ENCODE results near the gene PTPRN2. TPM values are rescaled to one million over a fixed set of nuclear protein-coding genes. Genes with fewer than 3 reads are reported as not detected.

PTPRN2 gene
- total and polyA plus RNA-seq, 2 of the 8 experiments (the other 6 are each of a cell fraction or from before 2014, with no cell fraction given): 2.6 to 4.5 TPM

DNA sequence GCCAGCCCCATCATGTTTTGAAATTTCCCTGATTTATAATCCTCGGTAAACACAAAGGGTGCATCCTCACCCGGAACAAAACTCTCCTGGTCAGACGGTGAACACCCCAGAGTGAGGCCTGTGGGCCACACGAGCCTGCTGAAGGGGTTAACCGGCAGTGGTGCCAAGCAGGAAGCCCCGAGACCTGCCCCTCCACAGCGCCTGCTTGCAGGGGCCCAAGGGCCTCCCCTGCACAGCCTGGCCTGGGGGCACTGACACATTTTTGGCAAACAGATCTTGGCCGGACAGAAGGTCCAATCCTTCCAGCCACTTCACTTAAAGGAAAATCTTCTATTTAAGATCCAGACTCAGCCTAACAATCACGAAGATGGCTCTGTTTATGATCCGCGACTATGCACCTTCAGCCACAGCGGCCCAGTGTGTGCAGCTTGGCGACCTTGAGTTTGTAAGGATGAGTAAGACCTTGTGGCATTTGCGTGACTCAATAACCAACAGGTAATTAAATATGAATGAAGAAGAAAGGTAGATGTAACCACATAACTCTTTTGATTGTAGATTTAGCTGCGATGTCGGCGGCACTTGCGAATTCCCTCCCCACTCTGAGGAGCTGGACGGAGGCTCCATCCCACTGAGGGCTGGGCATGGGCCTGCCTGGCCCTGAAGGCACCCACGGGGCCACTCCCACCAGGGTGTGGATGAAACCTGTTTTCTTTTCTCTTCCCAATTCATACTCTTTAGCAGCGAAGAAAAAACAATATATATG is 922.6 kb downstream of the PTPRN2 start:
- Histone ChIP-seq H3K23me2 (ENCODE audit: low read depth, low read length) (no peaks in the 10 kb centered on the region), H3K4me3 (ENCODE audit: extremely low read depth in 1 of 4, insufficient read depth in 2 of 4, low read depth in 3 of 4, low read length in 4 of 4) (no peak overlapping the region), H2AK5ac (ENCODE audit: low read depth, low read length) (no peak overlapping the region), H2BK120ac (replicated peaks; ENCODE audit: low read depth, low read length) (no peak overlapping the region), H2BK12ac (ENCODE audit: low read depth, low read length) (no peak overlapping the region), H3K9ac (replicated peaks in 1 of 4; ENCODE audit: extremely low read depth in 1 of 4, low read depth in 3 of 4, low read length in 3 of 4) (no peak overlapping the region), H3K36me3 (ENCODE audit: control insufficient read depth in 2 of 4, insufficient read depth in 4 of 4, low read length in 3 of 4) (no peaks in the 10 kb centered on the region), H3K79me2 (ENCODE audit: control insufficient read depth in 1 of 2, insufficient read depth in 2 of 2, low read length in 2 of 2) (no peaks in the 10 kb centered on the region), H3K27me3 (replicated peaks in 1 of 4; ENCODE audit: control insufficient read depth in 3 of 4, extremely low read depth in 1 of 4, insufficient read depth in 3 of 4, low read length in 3 of 4) (no peaks in the 10 kb centered on the region), H3K4me2 (ENCODE audit: insufficient read depth in 1 of 2, low read depth in 2 of 2, low read length in 2 of 2) (no peak overlapping the region), H3K79me1 (ENCODE audit: low read depth, low read length) (no peaks in the 10 kb centered on the region), H2AFZ (ENCODE audit: low read length) (no peak overlapping the region), H3K56ac (replicated peaks; ENCODE audit: insufficient read length, low read depth, low read length) (no peak overlapping the region), H3K18ac (ENCODE audit: extremely low read depth, low read length) (no peak overlapping the region), H4K8ac (ENCODE audit: extremely low read depth, insufficient read depth, low read length) (no peak overlapping the region), H3K4ac (replicated peaks; ENCODE audit: insufficient read length, low read depth, low read length) (no peak overlapping the region), H2BK15ac (ENCODE audit: low read length) (no peak overlapping the region), H4K20me1 (replicated peaks in 1 of 2; ENCODE audit: control insufficient read depth in 1 of 2, insufficient read depth in 2 of 2, low read length in 2 of 2) (peaks cover 0 to 2% of the 10 kb centered on the region in 2 experiments), H3K4me1 (replicated peaks in 1 of 4; ENCODE audit: control insufficient read depth in 3 of 4, insufficient read depth in 4 of 4, low read length in 3 of 4) (peaks cover 0 to 4% (median 2%) of the 10 kb centered on the region in 4 experiments; a peak in 2 of 7 replicates), H3K27ac (ENCODE audit: low read depth, low read length) (no peak overlapping the region), H3K9me3 (ENCODE audit: insufficient read depth in 2 of 2, low read depth in 1 of 2, low read length in 1 of 2) (no peaks in the 10 kb centered on the region), H4K91ac (replicated peaks; ENCODE audit: insufficient read length, low read length) (no peak overlapping the region), H2BK20ac (ENCODE audit: low read length) (no peak overlapping the region), H2BK5ac (ENCODE audit: low read depth, low read length) (no peak overlapping the region), H4K5ac (ENCODE audit: insufficient read length, low read depth, low read length) (no peak overlapping the region), H3K14ac (ENCODE audit: insufficient read length) (no peak overlapping the region), H3K23ac (ENCODE audit: insufficient read length) (no peak overlapping the region)
- POLR2A ChIA-PET (ENCODE audit: partially characterized antibody): no interaction called here
- no peak for DNase-seq (ENCODE audit: low read depth in 1 of 2, low spot score in 2 of 2)
- WGBS, 2 experiments (ENCODE audit: extremely low coverage in 1 of 2, insufficient coverage in 1 of 2, insufficient read length in 1 of 2, insufficient replicate concordance in 2 of 2, low coverage in 1 of 2, low lambda C conversion rate in 2 of 2, missing lambda C conversion rate in 1 of 2): 84% methylated on average over 21 of the region's 21 CpGs; no CpG with 5 or more reads in 1 of the 2 experiments
- CTCF ChIA-PET (ENCODE audit: partially characterized antibody): interaction anchor here (0.9 kb wide), 1 partner anchor 79 kb away, joined by 3 read pairs; no protein-coding TSS in a partner anchor
- FAIRE-seq: no peak
- TF ChIP-seq NRF1 (IDR thresholded peaks at IDR 0.05; ENCODE audit: low read depth, low read length) (no peak), ASH2L (IDR thresholded peaks at IDR 0.05; ENCODE audit: low read length) (no peak), SRF (IDR thresholded peaks at IDR 0.05; ENCODE audit: low read depth, low read length) (no peak), CBX5 (IDR thresholded peaks at IDR 0.05; ENCODE audit: low read depth, low read length) (no peak), SIRT6 (IDR thresholded peaks at IDR 0.05; ENCODE audit: low read length) (no peak), JUN (IDR thresholded peaks at IDR 0.05; ENCODE audit: low read depth, low read length) (no peak)
- TF ChIP-seq, protein P1, sequence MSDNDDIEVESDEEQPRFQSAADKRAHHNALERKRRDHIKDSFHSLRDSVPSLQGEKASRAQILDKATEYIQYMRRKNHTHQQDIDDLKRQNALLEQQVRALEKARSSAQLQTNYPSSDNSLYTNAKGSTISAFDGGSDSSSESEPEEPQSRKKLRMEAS (IDR thresholded peaks at IDR 0.05): no peak

All from H1 (cell line).